WTC11 (cell line): ENCODE measurements around the gene CCDC28B. TPM values are rescaled to one million over a fixed set of nuclear protein-coding genes. Genes with fewer than 3 reads are reported as not detected.

Experiments used
- ATAC-seq: fragments of 200-7000 bp; cut with Tn5 transposase; 2 replicates; pipeline ENCODE4 v1.10.0; 2021; ENCODE audit warnings: mild to moderate bottlenecking, moderate library complexity
- CTCF ChIA-PET: fragments of 300-600 bp; sonication (Branson Sonifier 250); formaldehyde crosslinking; loops from one replicate; lab custom pipeline; 2021; ENCODE audit warnings: antibody characterized with exemption; lab: Charles Lee
- POLR2A ChIA-PET: fragments of 350-600 bp; sonication (Branson Sonifier 250); formaldehyde crosslinking; loops from one replicate; lab custom pipeline; 2021; ENCODE audit warnings: antibody characterized with exemption; lab: Charles Lee
- DNase-seq: peaks from one replicate; pipeline ENCODE4 v3.0.0; 2021; ENCODE audit warnings: low spot score
- H3K27ac Mint-ChIP-seq: 2 replicates; pipeline ENCODE4 v1.8.0; 2021; ENCODE audit warnings: mixed read lengths
- H3K27me3 Mint-ChIP-seq: 2 replicates; pipeline ENCODE4 v1.8.0; 2021; ENCODE audit warnings: low read depth, mild to moderate bottlenecking, moderate library complexity, mixed read lengths
- H3K36me3 Mint-ChIP-seq: 2 replicates; pipeline ENCODE4 v1.8.0; 2021; ENCODE audit warnings: mixed read lengths
- H3K4me1 Mint-ChIP-seq: 2 replicates; pipeline ENCODE4 v1.8.0; 2022; ENCODE audit warnings: mixed read lengths
- H3K4me3 Mint-ChIP-seq: 2 replicates; pipeline ENCODE4 v1.8.0; 2021; ENCODE audit warnings: mild to moderate bottlenecking, moderate library complexity, mixed read lengths
- H3K9me3 Mint-ChIP-seq: 2 replicates; pipeline ENCODE4 v1.8.0; 2021; ENCODE audit warnings: mixed read lengths
- ATF2 ChIP-seq: sonication (generic); formaldehyde crosslinking; IDR thresholded peaks from 2 replicates; pipeline ENCODE4 v1.8.1; 2022; ENCODE audit warnings: low read depth, missing genetic modification reagents, borderline replicate concordance
- CBFB ChIP-seq: sonication (generic); formaldehyde crosslinking; IDR thresholded peaks from 2 replicates; pipeline ENCODE4 v1.8.1; 2022; ENCODE audit warnings: mild to moderate bottlenecking, low read depth, missing genetic modification reagents
- FOXK1 ChIP-seq: sonication (generic); formaldehyde crosslinking; IDR thresholded peaks from 2 replicates; pipeline ENCODE4 v1.8.0; 2022; ENCODE audit warnings: mild to moderate bottlenecking, moderate library complexity, missing genetic modification reagents
- MAX ChIP-seq: sonication (generic); formaldehyde crosslinking; IDR thresholded peaks from 2 replicates; pipeline ENCODE4 v1.8.0; 2022; ENCODE audit warnings: mild to moderate bottlenecking, missing genetic modification reagents
- MXD4 ChIP-seq: fragments of 250-450 bp; sonication (Bioruptor Pico); IDR thresholded peaks from 2 replicates; pipeline ENCODE4 v1.8.0; 2021; ENCODE audit warnings: mild to moderate bottlenecking, moderate library complexity, borderline replicate concordance
- OVOL2 ChIP-seq: fragments of 250-450 bp; sonication (Bioruptor Pico); IDR thresholded peaks from 2 replicates; pipeline ENCODE4 v1.9.0; 2021; ENCODE audit warnings: mild to moderate bottlenecking, borderline replicate concordance
- PRDM15 ChIP-seq: sonication (generic); formaldehyde crosslinking; IDR thresholded peaks from 2 replicates; pipeline ENCODE4 v1.8.0; 2022; ENCODE audit warnings: missing genetic modification reagents
- RELA ChIP-seq: sonication (generic); formaldehyde crosslinking; IDR thresholded peaks from 2 replicates; pipeline ENCODE4 v1.8.1; 2022; ENCODE audit warnings: missing genetic modification reagents, mild to moderate bottlenecking, borderline replicate concordance
- ZNF317 ChIP-seq: sonication (generic); formaldehyde crosslinking; IDR thresholded peaks from 2 replicates; pipeline ENCODE4 v1.8.1; 2023; ENCODE audit warnings: low read depth, mild to moderate bottlenecking, moderate library complexity, missing genetic modification reagents, borderline replicate concordance
- ZNF532 ChIP-seq: fragments of 250-450 bp; sonication (Bioruptor Pico); IDR thresholded peaks from 2 replicates; pipeline ENCODE4 v1.9.0; 2021; ENCODE audit warnings: mild to moderate bottlenecking, borderline replicate concordance
- total RNA-seq: library from RNA; stranded (reverse); gene quantifications from 3 replicates; pipeline ENCODE4 v1.2.3, GENCODE V29; 2021
- TF ChIP-seq, protein P1 (sequence below): sonication (generic); formaldehyde crosslinking; IDR thresholded peaks from 2 replicates; pipeline ENCODE4 v1.8.1; 2022; ENCODE audit warnings: mild to moderate bottlenecking, moderate library complexity, missing genetic modification reagents

Gene CCDC28B
- total RNA-seq, 1 experiment from 2014 or later: 34.4 TPM

- TF ChIP-seq MXD4 (CRISPR knock-in tag) (no peak), ZNF317 (no peak), ZNF532 (CRISPR knock-in tag) (no peak), PRDM15 (CRISPR knock-in tag) (no peak)
- TF ChIP-seq, protein P1, sequence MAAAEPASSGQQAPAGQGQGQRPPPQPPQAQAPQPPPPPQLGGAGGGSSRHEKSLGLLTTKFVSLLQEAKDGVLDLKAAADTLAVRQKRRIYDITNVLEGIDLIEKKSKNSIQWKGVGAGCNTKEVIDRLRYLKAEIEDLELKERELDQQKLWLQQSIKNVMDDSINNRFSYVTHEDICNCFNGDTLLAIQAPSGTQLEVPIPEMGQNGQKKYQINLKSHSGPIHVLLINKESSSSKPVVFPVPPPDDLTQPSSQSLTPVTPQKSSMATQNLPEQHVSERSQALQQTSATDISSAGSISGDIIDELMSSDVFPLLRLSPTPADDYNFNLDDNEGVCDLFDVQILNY (CRISPR knock-in tag): no peak
These were observed 32.3 kb downstream of the CCDC28B start (continued) for GRCh38 chr1:32232558-32233304.

DNA sequence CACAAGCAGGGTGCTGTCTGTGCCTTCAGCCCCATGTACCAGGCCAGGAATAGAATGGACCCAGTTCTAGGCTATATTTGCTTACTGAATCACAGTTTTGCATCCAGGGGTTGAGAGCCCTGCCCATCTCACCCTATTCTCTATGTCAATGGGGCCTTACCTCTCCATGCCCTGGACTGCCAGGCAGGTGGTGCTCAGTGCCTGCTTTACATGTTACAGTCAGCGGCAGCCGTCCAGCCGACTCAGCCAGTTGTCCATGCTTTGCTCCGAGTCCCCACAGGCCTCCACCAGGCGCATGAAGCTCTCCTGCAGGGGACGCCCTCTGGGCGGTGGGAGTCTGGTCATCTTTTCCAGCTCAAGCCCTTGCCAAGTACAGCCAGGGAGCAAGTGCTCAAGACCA, 34.4 kb downstream of the CCDC28B start:
- POLR2A ChIA-PET: interaction anchor here (0.6 to 1.5 kb wide), 3 partner anchors 14 to 231 kb away, joined by 3 to 8 read pairs (median 3); no protein-coding TSS in a partner anchor
- no peak for TF ChIP-seq CBFB (CRISPR knock-in tag)
- peaks cover 24% of the 10 kb centered on the region for H3K36me3 Mint-ChIP-seq

GRCh38 chr1:32239337-32239736, 38.9 kb downstream of the CCDC28B start:
- ATAC-seq: no peak
- POLR2A ChIA-PET: interaction anchor here (0.5 to 3.2 kb wide), 11 partner anchors 10 to 166 kb away, joined by 3 to 30 read pairs (median 6); partner anchors contain the start of genes IQCC, MARCKSL1 and TMEM39B
- H3K27ac Mint-ChIP-seq: peak overlapping the region; percentile 21

More for the DNA sequence above, 34.4 kb downstream of the CCDC28B start:
- CTCF ChIA-PET: interaction anchor here (0.6 to 1.5 kb wide), 4 partner anchors 13 to 81 kb away, joined by 3 to 11 read pairs (median 6); partner anchors contain the start of genes EIF3I, FAM167B and TMEM234
- Mint-ChIP-seq H3K4me3 (no peak overlapping the region), H3K27ac (peak overlapping the region; percentile 5; the same call in 1 of the 2 replicates), H3K4me1 (peaks cover 12% of the 10 kb centered on the region), H3K9me3 (no peaks in the 10 kb centered on the region), H3K27me3 (no peaks in the 10 kb centered on the region)
- ATAC-seq (no peak; the same call in 1 of the 2 replicates), DNase-seq (peak; percentile 30)

More at GRCh38 chr1:32239337-32239736, 38.9 kb downstream of the CCDC28B start:
- CTCF ChIA-PET: interaction anchor here (0.7 to 4.9 kb wide), 13 partner anchors 10 to 638 kb away, joined by 3 to 75 read pairs (median 4); partner anchors contain the start of genes BSDC1, EIF3I, TMEM234 and TMEM39B
- peak; percentile 24 for DNase-seq
- TF ChIP-seq OVOL2: no peak
- no peak for TF ChIP-seq RELA (CRISPR knock-in tag)
- TF ChIP-seq MAX (CRISPR knock-in tag): no peak
- no peak for TF ChIP-seq ZNF317
- TF ChIP-seq ATF2: no peak
- TF ChIP-seq FOXK1 (CRISPR knock-in tag): no peak
- Mint-ChIP-seq H3K9me3 (no peaks in the 10 kb centered on the region), H3K4me1 (peaks cover 21% of the 10 kb centered on the region), H3K27me3 (peaks cover 3% of the 10 kb centered on the region; the same call in 1 of the 2 replicates), H3K4me3 (peak overlapping the region; percentile 84), H3K36me3 (peaks cover 4% of the 10 kb centered on the region; the same call in 1 of the 2 replicates)
